Endothelial cell of hepatic sinusoid (primary cell): Measurements from ENCODE around the gene ADAMTS14.

Experiments
- in situ Hi-C: cut with HindIII; loops from 2 replicates; pipeline ENCODE4 v1.10.0; 2017; ENCODE audit warnings: low sequenced_read_pairs

The ADAMTS14 gene

DNA sequence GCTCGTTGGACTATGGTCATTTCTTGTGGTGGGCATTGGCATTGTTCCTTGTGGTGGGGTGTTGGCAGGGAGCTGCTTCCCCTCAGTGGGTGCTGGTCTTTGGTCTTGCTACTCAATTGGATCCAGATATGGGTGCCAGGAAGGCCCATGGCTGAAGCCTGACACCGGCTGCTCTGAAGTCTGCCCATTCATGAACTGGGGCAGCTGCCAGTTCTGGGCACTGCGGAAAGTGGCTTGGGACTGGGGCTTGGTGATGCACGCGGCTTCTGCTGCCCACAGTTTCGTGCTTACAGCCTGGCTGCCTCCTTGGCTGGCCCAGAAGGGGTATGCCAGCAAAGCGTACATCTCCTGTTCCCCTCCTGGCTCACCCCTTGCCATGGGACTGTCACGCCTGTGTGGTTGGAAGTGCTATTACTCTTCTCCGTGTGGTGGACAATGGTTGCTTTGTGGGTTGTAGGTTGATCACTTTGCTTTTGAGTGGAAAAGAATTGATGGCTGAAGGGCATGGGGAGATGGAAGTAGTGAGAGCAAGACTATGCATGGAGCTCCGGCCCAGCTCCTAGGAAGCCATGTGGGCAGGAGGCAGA is 54.7 kb downstream of the ADAMTS14 start:
- in situ Hi-C loops, result no loop called here

DNA sequence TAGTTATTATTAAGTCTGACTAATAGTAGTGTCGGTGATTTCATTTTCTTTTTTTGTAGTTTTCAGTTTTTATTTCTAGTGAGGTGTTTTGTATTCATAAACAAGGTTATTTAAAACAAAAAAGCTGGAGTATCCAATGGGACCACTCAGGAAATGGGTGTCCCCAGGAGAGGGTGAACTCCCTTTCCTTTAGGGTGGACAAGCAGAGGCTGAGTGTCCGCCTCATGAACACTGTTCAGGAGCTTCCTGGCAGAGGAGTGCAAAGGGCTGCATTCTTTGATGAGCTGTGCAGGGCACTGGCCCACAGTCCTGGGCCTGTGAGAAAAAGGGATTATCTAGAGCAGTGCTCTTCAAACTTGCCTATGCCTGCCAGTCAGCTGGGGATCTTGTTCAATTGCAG is 56.0 kb downstream of the ADAMTS14 start:
- in situ Hi-C loops, result no loop called here

DNA sequence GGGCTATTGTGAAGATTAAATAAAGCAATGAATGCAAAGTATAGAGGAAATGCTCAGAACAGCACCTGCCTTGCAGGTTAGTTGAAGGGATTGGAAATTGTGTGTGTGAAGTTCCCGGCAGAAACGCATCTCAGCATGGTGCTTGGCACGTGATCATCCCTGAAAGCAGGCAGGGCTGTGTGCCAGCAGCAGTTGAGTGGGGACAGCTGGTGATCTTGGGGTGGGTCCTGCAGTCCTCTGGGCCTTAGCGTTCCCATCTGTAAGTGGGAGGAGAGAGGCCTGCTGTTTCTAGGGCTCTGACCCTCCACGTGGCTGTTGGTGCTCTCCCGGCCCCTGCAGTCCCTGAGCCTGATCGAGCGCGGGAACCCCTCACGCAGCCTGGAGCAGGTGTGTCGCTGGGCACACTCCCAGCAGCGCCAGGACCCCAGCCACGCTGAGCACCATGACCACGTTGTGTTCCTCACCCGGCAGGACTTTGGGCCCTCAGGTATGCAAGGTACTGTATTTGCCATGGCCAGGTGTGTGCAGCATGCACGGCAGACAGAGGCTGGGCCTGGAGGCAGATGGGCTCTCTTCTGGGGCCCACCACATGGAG is 57.6 kb downstream of the ADAMTS14 start:
- in situ Hi-C loops, result no loop called here

DNA sequence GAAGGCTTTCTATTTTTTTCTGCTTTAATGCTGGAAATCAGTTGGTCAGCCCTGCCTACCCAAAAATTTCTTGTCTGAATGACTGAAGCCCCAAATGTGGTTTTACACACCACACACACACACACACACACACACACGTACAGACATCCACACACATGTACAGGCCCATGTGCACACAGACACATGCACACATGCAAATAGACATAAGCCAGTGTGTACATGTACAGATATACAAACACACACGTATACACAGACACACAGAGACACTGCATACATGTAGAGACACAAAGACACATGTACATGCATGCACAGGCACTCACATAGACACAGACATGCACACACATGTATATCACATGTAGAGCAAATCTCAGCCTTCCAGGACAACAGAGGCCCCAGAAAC is 58.6 kb downstream of the ADAMTS14 start:
- in situ Hi-C loops, result no loop called here

DNA sequence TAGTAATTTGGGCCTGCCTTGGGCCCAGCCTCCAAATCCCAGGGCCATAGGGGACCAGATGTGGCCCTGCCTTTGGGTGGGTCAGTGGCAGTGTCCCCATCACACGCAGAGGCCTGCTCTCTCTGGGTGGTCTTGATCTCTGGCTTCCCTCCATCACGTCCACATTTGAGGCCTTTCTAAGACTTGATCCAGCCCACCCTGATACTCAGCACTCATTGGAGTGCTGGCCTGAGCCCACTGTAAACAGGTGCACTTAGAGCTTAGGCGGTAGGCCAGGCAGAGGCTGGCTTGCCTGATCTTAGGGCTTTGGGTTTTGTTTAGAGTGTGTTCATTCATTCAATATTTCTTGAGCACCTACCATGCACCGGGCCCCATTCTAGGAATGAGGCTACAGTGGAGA is 60.3 kb downstream of the ADAMTS14 start:
- in situ Hi-C loops, result no loop called here

DNA sequence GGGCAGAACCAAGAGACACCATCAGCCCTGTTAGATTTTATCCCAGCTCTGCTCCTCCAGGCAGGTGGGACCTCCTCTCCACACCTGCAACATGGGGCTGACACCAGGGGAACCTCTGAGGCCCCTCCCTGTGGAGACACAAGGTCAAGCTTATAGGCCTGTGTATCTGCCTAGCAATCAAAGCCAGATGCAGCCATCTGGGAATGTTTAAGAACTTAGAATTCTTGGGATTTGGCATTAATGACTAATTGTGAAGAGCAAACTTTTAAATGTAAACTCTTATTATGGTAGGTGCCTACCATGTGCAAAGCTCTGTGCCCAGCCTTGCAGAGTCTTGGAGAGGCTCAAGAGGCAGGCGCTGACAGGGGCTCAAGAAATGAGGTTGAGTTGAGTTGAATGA is 60.7 kb downstream of the ADAMTS14 start:
- in situ Hi-C loops, result no loop called here

DNA sequence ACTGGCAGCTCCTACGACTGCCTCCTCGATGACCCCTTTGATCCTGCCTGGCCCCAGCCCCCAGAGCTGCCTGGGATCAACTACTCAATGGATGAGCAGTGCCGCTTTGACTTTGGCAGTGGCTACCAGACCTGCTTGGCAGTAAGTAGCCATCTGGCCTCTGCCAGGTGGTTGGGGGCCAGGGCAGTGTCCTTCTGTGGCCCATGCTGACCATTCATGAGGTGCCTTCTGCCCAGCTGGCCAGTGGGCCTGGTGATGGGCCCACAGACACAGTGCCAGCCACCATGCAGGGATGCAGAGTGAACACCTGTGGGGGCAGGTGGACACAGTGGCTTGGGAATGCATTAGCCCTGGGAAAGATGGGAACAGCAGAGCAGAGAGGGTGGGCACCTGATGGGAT is 62.9 kb downstream of the ADAMTS14 start:
- in situ Hi-C loops, result no loop called here

DNA sequence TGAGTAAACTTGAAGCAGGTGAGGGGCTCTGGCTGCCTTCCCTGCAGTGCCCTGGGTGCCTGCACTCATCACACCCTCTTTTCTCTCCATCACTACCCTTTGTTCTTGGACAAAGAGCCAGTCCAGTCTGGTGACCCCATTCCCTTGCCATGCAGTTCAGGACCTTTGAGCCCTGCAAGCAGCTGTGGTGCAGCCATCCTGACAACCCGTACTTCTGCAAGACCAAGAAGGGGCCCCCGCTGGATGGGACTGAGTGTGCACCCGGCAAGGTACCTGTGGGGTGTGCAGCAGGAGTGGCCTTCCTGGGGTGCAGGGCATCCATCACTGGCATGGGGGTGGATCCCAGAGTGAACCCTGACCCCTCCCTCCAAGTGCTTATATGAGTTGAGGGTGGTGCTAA is 64.2 kb downstream of the ADAMTS14 start:
- in situ Hi-C loops, result no loop called here

DNA sequence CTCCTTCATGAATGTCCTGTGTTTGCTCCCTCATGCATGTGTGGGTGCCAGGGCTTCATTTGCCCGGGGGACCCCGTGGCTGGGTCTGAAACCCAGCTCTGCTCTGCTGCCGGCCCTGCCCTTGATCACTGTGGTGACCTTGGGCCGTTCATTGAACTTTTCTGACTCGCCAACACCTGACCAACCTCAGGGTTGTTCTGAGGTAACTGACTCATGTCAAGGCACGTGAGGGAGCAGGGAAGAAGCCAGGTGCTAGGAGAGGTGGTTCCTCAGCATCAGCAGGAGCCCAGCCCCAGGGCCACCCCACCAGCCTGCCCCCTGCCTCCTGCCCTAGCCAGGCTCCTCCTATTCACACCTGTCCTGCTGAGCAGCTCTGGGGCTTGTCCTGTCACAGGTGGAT is 64.9 kb downstream of the ADAMTS14 start:
- in situ Hi-C loops, result no loop called here

DNA sequence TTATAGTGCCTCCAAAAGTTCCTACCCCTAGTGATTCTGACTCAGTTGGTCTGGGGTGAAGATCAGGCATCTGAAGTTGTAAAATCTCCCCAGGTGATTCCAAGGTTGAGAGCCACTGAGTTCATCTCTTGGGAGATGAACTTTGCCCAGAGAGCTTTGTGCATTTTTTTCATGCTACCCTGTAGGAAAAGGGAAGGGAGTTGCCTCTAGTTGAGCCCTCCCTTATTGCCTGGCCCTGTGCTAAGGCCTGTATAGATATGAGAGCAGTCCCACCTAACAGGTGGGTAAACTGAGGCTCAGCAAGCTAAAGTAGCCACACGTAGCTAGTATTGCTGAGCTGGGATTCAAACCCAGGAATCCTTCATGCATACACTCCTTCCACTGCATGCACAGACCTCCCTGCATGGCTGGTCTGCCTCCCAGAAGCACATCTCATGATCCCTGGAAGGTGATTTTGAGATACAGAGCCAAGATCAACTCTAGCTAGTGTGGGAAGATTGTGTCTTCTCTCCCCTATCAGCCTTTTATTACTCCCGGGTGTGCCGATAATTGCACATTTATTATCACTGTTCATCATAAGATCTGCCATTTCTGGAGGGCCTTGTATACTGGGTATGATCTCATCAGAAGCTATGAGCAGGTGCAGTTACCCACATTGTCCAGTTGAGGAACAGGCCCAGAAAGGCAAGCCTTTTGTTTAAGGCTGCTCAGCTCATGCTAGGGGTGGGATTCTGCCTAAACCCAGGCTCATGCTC is 65.9 kb downstream of the ADAMTS14 start:
- in situ Hi-C loops, result no loop called here

DNA sequence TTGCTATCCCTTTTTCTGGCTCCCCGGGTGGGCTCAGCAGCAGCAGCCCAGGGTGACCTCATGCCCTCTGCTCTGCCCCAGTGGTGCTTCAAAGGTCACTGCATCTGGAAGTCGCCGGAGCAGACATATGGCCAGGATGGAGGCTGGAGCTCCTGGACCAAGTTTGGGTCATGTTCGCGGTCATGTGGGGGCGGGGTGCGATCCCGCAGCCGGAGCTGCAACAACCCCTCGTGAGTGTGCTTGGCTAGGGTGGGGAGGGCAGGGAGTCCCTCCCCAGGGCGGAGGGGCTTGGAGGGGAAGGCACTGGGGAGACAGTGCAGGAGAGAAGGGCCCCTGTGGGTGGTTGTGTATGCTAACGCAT is 66.4 kb downstream of the ADAMTS14 start:
- in situ Hi-C loops, result no loop called here

DNA sequence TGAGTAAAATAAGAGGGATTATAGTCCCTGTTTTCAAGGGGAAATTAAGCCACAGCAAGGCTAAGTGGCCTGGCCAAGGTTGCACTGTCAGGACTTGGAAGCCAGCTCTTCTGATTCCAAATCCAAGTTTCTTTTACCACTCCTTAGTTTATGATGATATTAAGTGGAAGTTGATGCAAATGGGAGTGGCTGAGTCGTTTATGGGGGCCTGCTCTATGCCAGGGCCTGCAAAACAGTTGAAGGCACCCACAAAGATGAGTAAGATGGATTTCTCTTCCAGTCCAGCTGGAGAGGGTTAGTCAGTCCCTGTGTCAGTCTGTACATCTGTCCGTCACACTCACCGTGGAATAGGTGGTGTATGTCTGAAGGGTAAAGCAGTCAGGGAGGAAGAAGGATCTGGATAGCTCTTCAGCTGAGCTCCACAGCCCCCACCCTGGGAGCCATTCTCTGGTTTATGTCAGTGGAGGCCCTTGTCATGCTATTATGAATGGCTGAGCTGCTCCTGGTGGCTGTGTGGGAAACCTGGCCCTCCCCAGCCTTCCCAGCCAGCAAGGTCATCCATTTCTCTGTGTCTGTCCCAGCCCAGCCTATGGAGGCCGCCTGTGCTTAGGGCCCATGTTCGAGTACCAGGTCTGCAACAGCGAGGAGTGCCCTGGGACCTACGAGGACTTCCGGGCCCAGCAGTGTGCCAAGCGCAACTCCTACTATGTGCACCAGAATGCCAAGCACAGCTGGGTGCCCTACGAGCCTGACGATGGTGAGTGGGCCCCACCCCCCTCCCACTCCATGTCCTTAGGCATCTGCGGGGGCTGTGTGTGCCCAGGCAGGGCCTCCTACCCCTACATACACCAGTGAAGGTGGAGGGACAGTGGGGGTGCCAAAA is 68.3 kb downstream of the ADAMTS14 start:
- in situ Hi-C loops, result no loop called here

DNA sequence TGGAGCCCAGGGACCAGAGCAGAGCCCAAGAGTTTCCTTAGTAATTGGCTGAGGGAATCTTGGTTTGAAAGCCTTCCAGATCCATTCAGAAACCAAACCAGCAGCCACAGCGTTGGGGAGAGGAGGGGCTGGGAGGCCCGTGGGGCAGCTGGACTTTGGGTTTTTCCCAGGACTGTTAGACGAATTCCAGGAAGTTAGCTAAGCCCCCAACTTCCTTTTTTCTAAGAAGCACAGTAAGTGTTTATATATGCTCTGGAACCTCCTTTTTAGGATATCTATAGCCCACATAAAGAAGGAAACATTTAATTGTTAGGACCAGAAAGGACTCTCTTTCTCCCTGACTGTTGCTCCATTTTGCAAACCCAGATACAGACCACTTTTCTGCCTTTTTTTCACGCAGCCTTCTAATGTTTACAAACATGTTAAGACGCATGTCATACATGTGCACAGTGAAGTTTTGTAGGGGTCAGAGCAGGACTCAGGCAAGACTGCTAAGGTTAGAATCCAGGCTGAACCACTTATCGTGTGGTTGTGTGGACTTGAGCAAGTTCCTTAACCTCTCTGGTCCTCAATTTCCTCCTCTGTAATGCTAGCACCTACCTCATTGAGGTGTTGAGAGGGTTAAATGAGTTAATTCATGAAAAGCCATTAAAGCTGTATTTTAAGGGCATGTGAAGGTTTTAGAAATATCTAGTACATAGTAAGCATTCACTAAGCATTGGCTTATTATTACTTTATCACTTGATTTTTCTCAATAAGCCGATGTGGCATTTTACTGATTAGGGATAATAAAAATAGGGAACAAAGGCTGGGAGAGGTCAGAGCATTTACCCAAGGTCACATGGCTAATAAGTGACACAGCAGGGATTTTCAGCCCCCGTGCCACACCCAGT is 70.5 kb downstream of the ADAMTS14 start:
- in situ Hi-C loops, result no loop called here

DNA sequence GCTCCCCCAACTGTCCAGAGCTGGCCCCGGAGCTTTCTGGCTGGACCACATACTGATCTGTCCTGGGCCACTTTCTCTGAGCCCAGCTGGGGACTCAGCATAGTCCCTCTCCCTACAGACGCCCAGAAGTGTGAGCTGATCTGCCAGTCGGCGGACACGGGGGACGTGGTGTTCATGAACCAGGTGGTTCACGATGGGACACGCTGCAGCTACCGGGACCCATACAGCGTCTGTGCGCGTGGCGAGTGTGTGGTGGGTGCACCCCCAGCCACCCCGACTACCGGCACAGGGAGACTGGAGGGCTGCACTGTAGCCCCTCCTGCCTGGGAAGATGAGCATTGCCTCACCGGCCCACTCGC is 71.1 kb downstream of the ADAMTS14 start:
- in situ Hi-C loops, result no loop called here

DNA sequence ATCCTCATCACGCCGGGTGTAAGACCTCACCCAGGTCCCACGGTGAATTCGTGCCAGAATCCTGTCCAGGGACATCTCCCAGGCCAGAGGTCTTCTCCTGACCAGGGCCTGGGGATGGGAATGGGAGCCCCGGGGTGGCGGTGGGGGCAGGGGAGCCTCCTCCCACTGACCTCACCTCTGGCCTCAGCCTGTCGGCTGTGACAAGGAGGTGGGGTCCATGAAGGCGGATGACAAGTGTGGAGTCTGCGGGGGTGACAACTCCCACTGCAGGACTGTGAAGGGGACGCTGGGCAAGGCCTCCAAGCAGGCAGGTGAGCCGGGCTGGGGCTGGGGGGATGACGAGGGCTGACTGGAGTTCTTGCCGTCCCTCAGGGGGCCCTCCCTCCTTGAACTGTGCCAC is 71.6 kb downstream of the ADAMTS14 start:
- in situ Hi-C loops, result no loop called here

DNA sequence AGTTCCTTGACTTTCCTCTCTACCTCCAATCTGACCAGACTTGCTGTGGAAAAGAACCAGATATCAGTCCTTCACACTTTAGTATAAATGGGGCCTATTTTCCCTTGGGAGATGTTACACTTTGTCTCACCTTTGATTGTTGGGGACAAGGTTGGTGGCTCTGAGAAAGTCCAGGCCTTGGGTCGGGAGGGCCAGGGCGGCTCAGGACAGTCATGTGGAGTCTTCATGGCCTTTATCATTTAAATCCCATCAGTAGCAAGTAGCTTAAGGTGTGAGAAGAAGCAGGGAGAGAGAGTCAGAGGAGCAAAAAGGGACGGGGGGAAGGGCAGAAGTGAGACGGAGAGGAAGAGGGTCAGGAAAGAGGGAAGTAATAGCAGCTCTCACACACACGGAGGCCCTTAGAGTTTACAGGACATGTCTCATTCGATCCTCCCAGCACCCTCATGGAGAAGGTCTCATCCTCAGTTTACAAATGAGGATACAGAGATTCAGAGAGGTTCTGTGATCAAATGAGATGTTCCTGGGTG is 72.4 kb downstream of the ADAMTS14 start:
- in situ Hi-C loops, result no loop called here

DNA sequence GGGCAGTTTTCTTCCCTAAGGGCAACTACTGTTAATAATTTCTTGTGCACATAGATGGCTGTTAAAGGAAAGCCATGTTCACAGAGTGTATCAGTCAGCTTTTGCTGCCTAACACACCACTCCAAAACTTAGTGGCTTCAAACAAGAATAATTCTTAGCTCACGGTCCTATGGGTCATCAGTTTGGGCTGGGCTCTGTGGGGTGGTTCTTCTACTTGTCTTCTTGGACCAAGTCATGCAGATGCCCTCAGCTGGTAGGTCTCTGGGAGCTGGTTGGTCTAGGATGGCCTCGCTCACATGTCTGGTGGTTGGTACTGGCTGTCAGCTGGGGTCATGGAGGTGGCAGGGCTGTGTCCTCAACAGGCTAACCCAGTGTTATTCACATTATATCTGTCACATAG is 73.2 kb downstream of the ADAMTS14 start:
- in situ Hi-C loops, result no loop called here

DNA sequence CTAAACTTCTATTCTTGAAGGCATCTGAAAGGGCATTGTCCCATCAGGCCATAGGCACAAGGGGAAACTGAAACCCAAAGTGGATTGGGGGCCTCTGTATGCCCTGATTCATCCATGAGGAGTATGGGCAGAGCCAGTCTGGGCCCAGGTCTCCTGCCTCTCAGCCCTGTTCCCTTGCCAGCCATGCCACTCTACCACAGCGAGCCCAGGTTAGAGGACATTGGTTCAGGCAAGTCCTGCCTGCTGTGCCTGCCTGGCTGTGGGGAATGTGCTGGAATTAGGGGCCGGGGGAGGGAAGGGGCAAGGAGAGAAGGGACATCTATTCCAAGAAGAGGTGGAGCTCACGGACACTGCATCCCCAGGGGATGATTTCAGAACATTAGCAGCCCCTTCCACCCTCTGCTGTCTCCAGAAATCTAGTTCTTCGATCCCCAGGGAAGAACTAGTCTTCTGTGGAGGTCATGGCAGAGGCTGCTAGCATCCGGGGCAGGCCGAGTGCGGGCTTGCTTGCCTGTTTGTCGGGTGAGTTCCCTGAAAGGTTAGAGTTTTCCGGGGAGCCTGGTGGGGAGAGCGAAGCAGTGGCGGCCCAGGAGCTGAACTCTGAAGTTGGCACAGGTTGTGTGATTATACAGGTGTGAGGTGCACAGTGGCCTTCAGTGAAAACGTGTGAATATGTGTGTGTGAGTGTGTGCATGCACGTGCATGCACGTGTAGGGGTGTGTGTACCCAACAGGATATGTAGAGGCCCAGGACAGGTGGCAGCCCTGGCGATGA is 75.1 kb downstream of the ADAMTS14 start:
- in situ Hi-C loops, result no loop called here

DNA sequence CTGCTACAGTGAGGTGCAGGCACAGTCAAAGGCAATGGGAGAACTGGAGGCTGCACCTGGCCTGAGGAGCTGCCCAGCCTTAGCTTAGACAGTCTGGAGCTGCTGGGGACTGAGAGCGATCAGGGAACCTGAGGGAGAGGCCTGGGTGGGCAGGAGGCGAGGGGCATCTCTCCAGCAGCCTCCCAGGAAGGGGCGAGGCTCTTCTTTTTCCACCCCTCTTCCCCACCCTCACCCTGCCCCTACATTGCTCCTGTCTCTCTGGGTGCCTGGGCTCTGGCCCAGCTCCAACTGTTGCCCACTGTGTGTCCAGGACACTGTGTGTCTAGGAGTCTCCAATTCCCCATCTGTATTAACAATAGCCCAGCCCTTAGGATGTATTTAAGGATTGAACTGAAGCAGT is 76.0 kb downstream of the ADAMTS14 start:
- in situ Hi-C loops, result no loop called here
